Glutamatergic neuron (in vitro differentiated cells): Measurements from ENCODE around the gene COL4A1. TPM values are rescaled to one million over a fixed set of nuclear protein-coding genes. Genes with fewer than 3 reads are reported as not detected.

Experiments used
- DNase-seq: peaks from one replicate; pipeline ENCODE4 v3.0.0; 2022
- H3K27ac Mint-ChIP-seq: one replicate; pipeline ENCODE4 v1.8.0; 2020; ENCODE audit warnings: mild to moderate bottlenecking, mixed read lengths, inconsistent platforms; ENCODE audit not compliant: unreplicated experiment
- H3K27me3 Mint-ChIP-seq: one replicate; pipeline ENCODE4 v1.8.0; 2020; ENCODE audit warnings: mild to moderate bottlenecking, moderate library complexity, mixed read lengths, inconsistent platforms; ENCODE audit not compliant: unreplicated experiment
- H3K36me3 Mint-ChIP-seq: one replicate; pipeline ENCODE4 v1.8.0; 2020; ENCODE audit warnings: mild to moderate bottlenecking, mixed read lengths, inconsistent platforms; ENCODE audit not compliant: unreplicated experiment
- H3K4me1 Mint-ChIP-seq: one replicate; pipeline ENCODE4 v1.8.0; 2020; ENCODE audit warnings: mild to moderate bottlenecking, low read depth, mixed read lengths, inconsistent platforms; ENCODE audit not compliant: unreplicated experiment
- H3K4me3 Mint-ChIP-seq: one replicate; pipeline ENCODE4 v1.8.0; 2020; ENCODE audit warnings: mild to moderate bottlenecking, mixed read lengths, inconsistent platforms; ENCODE audit not compliant: unreplicated experiment
- H3K9me3 Mint-ChIP-seq: one replicate; pipeline ENCODE4 v1.8.0; 2020; ENCODE audit warnings: mild to moderate bottlenecking, moderate library complexity, mixed read lengths, inconsistent platforms; ENCODE audit not compliant: unreplicated experiment
- total RNA-seq: library from RNA; stranded (reverse); fragmentation: NEBNext Ultra II Directional; extraction: Animal tissue kit (Norgen Biotek cat#: 25700); gene quantifications from one replicate; pipeline ENCODE4 v1.2.1, GENCODE V29; 2021; ENCODE audit not compliant: unreplicated experiment
- TF ChIP-seq, protein P1 (sequence below): fragments of 200-600 bp; sonication (generic); IDR thresholded peaks from one replicate; pipeline ENCODE4 v1.5.0; 2021; ENCODE audit not compliant: partially characterized antibody, unreplicated experiment

Gene COL4A1
- total RNA-seq, 1 donor from 2014 or later, result 14.6 TPM

DNA sequence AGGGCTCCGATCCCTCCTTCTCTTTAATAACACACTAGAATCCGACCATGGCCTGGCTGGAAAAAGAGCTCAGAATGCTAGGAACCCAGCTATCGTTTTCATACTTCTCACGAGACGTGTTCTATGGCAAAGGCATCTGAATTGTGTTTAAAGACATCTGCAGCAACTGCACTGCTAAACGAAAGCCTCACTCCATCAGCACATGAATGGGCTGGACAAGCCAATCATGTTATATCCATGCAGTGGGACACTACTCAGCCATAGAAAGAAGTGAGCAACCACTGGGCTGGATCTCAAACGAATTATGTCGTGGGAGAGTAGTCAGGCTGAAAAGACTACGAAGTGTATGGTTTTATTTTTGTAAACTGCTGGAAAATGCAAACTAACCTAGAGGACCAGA lies 136.1 kb downstream of the COL4A1 start:
- DNase-seq, result no peak
- Mint-ChIP-seq H3K27me3 (no peaks in the 10 kb centered on the region), H3K4me3 (no peak overlapping the region), H3K27ac (no peak overlapping the region), H3K9me3 (peaks cover 2% of the 10 kb centered on the region), H3K4me1 (peaks cover 3% of the 10 kb centered on the region), H3K36me3 (peaks cover 19% of the 10 kb centered on the region)
- TF ChIP-seq, protein P1, sequence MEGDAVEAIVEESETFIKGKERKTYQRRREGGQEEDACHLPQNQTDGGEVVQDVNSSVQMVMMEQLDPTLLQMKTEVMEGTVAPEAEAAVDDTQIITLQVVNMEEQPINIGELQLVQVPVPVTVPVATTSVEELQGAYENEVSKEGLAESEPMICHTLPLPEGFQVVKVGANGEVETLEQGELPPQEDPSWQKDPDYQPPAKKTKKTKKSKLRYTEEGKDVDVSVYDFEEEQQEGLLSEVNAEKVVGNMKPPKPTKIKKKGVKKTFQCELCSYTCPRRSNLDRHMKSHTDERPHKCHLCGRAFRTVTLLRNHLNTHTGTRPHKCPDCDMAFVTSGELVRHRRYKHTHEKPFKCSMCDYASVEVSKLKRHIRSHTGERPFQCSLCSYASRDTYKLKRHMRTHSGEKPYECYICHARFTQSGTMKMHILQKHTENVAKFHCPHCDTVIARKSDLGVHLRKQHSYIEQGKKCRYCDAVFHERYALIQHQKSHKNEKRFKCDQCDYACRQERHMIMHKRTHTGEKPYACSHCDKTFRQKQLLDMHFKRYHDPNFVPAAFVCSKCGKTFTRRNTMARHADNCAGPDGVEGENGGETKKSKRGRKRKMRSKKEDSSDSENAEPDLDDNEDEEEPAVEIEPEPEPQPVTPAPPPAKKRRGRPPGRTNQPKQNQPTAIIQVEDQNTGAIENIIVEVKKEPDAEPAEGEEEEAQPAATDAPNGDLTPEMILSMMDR, result no peak

DNA sequence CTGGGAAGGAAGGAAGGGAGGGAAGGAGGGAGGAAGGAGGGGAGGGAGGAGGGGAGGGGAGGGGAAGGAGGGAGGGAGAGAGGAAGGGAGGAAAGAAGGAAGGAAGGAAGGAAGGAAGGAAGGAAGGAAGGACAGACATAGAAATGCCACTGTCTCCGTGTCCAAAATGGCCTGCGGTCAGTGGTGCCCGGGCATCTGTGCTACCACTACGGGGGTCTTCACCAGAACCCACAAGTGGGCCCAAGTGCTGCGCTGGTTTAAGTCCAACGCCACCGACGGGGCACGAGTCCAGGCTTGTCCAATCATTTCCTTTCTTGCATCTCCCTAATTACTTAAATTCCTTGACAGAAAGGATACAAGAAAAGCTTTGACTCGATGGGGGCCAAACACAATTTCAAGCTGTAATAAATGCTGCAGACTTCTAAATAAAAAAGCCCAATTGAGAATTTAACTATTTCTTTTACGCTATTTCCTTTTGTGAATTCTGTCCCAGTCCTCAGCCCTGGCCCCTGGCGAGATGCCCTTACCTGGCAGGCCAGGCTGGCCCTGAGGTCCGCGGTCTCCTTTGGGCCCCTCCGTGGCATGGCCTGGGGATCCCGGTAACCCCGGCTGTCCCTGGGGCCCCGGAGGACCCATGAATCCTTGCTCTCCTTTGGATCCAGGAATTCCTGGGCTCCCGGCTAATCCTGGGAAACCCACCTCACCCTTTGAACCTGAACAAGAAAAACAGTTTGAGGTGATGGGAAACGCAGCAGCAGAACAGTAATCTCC lies 136.8 kb downstream of the COL4A1 start:
- Mint-ChIP-seq H3K36me3 (peaks cover 14% of the 10 kb centered on the region), H3K27me3 (no peaks in the 10 kb centered on the region), H3K4me3 (no peak overlapping the region), H3K4me1 (peaks cover 3% of the 10 kb centered on the region), H3K9me3 (peaks cover 2% of the 10 kb centered on the region), H3K27ac (no peak overlapping the region)
- DNase-seq, result no peak
- TF ChIP-seq, protein P1, result no peak

DNA sequence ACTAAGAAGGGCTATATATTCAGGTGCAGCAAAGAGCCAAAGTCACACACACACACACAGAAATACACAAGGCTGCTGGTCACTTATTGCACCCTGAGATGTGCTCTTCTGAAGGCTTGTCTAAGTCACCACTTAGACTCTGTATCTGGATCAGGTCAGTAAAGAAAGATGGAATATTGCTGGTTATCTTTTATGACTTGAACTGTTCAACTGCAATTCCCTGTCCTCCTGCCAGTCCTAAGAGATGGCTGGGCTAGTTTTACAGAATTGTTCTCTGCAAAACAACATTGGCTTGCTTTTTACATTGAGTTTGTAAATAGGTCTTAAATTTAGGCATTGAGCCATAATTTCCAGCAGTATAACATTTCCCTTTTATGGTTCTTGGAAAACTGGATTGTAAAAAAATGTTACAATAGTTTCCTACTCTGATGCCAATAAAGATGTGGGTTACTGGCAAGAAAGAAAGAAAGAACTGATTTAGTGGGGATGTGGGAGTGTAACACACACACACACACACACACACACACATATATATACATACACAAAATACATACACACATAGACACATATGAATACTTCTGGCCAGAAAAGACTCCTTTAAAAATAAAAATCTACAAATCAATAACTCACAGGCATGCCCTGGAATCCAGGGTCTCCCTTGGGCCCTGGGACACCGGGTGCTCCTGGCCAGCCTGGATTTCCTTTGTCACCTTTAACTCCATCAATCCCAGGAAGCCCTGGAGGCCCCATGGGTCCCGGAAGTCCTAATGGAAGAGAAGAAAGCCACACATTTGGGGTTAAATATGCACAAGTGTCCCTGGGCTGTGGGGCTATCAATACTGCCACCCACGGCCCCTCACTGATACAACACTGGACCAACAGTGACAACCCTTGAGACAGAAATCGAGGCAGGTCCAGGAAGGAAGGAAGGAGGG lies 137.7 kb downstream of the COL4A1 start:
- TF ChIP-seq, protein P1, result no peak
- H3K36me3 Mint-ChIP-seq, result peaks cover 8% of the 10 kb centered on the region
- no peak overlapping the region for H3K4me3 Mint-ChIP-seq
- H3K27me3 Mint-ChIP-seq, result no peaks in the 10 kb centered on the region
- H3K4me1 Mint-ChIP-seq, result peaks cover 3% of the 10 kb centered on the region
- DNase-seq, result no peak
- no peak overlapping the region for H3K27ac Mint-ChIP-seq
- H3K9me3 Mint-ChIP-seq, result peaks cover 2% of the 10 kb centered on the region

DNA sequence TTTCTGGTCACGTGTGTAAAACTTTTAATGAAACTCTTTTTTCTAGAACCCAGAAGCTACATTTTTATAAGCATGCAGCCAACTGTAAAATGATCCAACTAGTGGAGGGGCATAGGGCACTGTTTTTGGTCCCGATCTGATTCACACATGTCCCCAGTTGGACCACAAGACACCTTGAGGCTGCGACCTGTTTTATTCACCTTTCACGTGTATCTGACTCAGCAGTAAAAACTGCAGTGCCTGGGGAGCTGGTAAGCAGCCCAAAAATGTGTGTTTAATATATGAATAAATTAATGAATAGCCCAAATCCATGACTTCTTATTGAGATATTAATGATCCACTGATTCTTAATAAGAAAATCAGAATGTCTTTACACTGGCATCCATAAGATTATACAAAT lies 140.4 kb downstream of the COL4A1 start:
- Mint-ChIP-seq H3K36me3 (no peaks in the 10 kb centered on the region), H3K4me1 (peaks cover 3% of the 10 kb centered on the region)
- no peak for DNase-seq

More for the DNA sequence above, 140.4 kb downstream of the COL4A1 start:
- no peak overlapping the region for H3K27ac Mint-ChIP-seq
- H3K9me3 Mint-ChIP-seq, result no peaks in the 10 kb centered on the region
- H3K4me3 Mint-ChIP-seq, result no peak overlapping the region
- TF ChIP-seq, protein P1, result no peak
- no peaks in the 10 kb centered on the region for H3K27me3 Mint-ChIP-seq
